Measurements from ENCODE around the gene ABL1.

ABL1 gene

GRCh38 chr9:130933114-130934046 is 98.3 kb downstream of the ABL1 start:
- no peak for DNase-seq (ENCODE audit: low spot score)
- in situ Hi-C loops (cut with MboI; ENCODE audit: low pct_unique_long_range_greater_than_20kb, low sequenced_read_pairs, unreplicated experiment), result no loop called here
- no peak for TF ChIP-seq CTCF (IDR thresholded peaks at IDR 0.05; ENCODE audit: extremely low read depth, insufficient read depth, missing control alignments)

GRCh38 chr9:130934246-130934645 is 99.2 kb downstream of the ABL1 start:
- in situ Hi-C loops (cut with MboI; ENCODE audit: low pct_unique_long_range_greater_than_20kb, low sequenced_read_pairs, unreplicated experiment), result no loop called here
- no peak for TF ChIP-seq CTCF (IDR thresholded peaks at IDR 0.05; ENCODE audit: extremely low read depth, insufficient read depth, missing control alignments)
- DNase-seq (ENCODE audit: low spot score), result no peak

- DNase-seq (ENCODE audit: low spot score), result no peak
- in situ Hi-C loops (cut with MboI; ENCODE audit: low pct_unique_long_range_greater_than_20kb, low sequenced_read_pairs, unreplicated experiment), result no loop called here
Observed at GRCh38 chr9:130934702-130935647, 99.9 kb downstream of the ABL1 start.

GRCh38 chr9:130935648-130936271 is 100.7 kb downstream of the ABL1 start:
- DNase-seq (ENCODE audit: low spot score), result no peak
- in situ Hi-C loops (cut with MboI; ENCODE audit: low pct_unique_long_range_greater_than_20kb, low sequenced_read_pairs, unreplicated experiment), result no loop called here
- TF ChIP-seq CTCF (IDR thresholded peaks at IDR 0.05; ENCODE audit: extremely low read depth, insufficient read depth, missing control alignments), result no peak

More at GRCh38 chr9:130934702-130935647, 99.9 kb downstream of the ABL1 start:
- TF ChIP-seq CTCF (IDR thresholded peaks at IDR 0.05; ENCODE audit: extremely low read depth, insufficient read depth, missing control alignments), result no peak

GRCh38 chr9:130936285-130937117 is 101.4 kb downstream of the ABL1 start:
- TF ChIP-seq CTCF (IDR thresholded peaks at IDR 0.05; ENCODE audit: extremely low read depth, insufficient read depth, missing control alignments), result no peak
- in situ Hi-C loops (cut with MboI; ENCODE audit: low pct_unique_long_range_greater_than_20kb, low sequenced_read_pairs, unreplicated experiment), result no loop called here
- no peak for DNase-seq (ENCODE audit: low spot score)

Measured in GM13977 (cell line).